Measurements from ENCODE around the gene OGFOD2. TPM values are rescaled to one million over a fixed set of nuclear protein-coding genes. Genes with fewer than 3 reads are reported as not detected.
A peak's percentile ranks its signal among the peaks of the same experiment; 100 is the strongest.
"Not testable (repeated sequence)": the region's sequence is repeated elsewhere in the genome, so short reads cannot be mapped to it uniquely, and the experiment has no call there.

Gene OGFOD2
- total and polyA plus RNA-seq, 7 donors, result 6.4 to 25.3 (median 8.5) TPM

DNA sequence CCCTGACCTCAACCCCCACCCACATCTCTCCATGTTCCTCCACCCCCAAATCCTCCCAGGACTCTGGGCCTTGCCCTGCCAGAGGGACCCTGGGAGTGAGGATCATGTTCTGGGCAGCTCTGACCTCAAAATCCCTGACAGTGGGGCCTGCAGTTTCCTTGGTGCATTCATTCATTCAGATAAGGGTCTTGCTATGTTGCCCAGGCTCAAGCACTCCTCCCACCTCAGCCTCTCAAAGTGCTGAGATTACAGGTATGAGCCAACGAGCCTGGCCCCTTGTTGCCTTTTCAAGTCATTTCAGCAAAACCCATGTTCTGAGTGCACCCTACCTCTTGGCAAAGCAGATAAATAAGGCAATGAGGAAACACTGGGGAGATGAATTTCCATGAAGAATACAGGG lies 35.1 kb downstream of the OGFOD2 start:
- intact Hi-C loops (cut with DNase I), result no loop called here
- Histone ChIP-seq H3K4me3 (no peak overlapping the region), H3K9me3 (no peaks in the 10 kb centered on the region), H3K27ac (no peak overlapping the region), H3K4me1 (no peaks in the 10 kb centered on the region), H3K27me3 (ENCODE audit: insufficient read depth in 3 of 3, low read length in 2 of 3) (no peaks in the 10 kb centered on the region), H3K36me3 (ENCODE audit: insufficient read depth in 1 of 2, low read depth in 1 of 2) (peaks cover 0 to 29% of the 10 kb centered on the region in 2 donors)
- no peak for ATAC-seq
- WGBS, 3 donors, result 92 to 96% (median 95%) methylated on average over 1 of the region's 1 CpG
- TF ChIP-seq, protein P1, sequence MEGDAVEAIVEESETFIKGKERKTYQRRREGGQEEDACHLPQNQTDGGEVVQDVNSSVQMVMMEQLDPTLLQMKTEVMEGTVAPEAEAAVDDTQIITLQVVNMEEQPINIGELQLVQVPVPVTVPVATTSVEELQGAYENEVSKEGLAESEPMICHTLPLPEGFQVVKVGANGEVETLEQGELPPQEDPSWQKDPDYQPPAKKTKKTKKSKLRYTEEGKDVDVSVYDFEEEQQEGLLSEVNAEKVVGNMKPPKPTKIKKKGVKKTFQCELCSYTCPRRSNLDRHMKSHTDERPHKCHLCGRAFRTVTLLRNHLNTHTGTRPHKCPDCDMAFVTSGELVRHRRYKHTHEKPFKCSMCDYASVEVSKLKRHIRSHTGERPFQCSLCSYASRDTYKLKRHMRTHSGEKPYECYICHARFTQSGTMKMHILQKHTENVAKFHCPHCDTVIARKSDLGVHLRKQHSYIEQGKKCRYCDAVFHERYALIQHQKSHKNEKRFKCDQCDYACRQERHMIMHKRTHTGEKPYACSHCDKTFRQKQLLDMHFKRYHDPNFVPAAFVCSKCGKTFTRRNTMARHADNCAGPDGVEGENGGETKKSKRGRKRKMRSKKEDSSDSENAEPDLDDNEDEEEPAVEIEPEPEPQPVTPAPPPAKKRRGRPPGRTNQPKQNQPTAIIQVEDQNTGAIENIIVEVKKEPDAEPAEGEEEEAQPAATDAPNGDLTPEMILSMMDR (IDR thresholded peaks at IDR 0.05), result no peak
- peak in 1 of 2 donors; percentile 36 for DNase-seq

DNA sequence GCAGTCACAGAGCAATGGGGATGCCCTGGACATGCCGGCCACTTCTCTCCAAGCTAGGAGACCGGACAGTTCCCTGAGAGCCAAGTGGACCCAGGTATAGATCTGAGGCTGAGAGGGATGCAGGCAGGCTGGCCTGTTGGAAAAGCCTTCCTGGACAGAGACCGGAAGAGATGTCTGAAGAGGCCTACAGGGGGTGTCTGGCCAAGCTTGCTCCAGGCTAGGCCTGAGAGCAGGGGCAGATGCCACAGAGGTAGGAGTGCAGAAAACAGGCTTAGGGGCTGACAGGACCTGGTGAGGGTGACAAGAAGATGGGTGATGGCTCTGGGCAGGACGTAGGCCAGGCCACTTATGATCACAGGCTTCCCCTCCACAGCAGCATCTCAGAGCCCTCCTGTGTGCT lies 35.6 kb downstream of the OGFOD2 start:
- DNase-seq (peak in 1 of 2 donors; percentile 19), ATAC-seq (no peak)
- WGBS, 3 donors, result 94 to 98% (median 96%) methylated on average over 4 of the region's 4 CpGs
- H3K27me3 ChIP-seq (ENCODE audit: insufficient read depth in 3 of 3, low read length in 2 of 3), result no peaks in the 10 kb centered on the region
- no peak overlapping the region for H3K4me3 ChIP-seq
- peaks cover 0 to 29% of the 10 kb centered on the region in 2 donors for H3K36me3 ChIP-seq (ENCODE audit: insufficient read depth in 1 of 2, low read depth in 1 of 2)
- intact Hi-C loops (cut with DNase I), result no loop called here
- H3K9me3 ChIP-seq, result no peaks in the 10 kb centered on the region
- H3K27ac ChIP-seq, result no peak overlapping the region
- TF ChIP-seq, protein P1 (IDR thresholded peaks at IDR 0.05), result no peak
- H3K4me1 ChIP-seq, result no peaks in the 10 kb centered on the region

DNA sequence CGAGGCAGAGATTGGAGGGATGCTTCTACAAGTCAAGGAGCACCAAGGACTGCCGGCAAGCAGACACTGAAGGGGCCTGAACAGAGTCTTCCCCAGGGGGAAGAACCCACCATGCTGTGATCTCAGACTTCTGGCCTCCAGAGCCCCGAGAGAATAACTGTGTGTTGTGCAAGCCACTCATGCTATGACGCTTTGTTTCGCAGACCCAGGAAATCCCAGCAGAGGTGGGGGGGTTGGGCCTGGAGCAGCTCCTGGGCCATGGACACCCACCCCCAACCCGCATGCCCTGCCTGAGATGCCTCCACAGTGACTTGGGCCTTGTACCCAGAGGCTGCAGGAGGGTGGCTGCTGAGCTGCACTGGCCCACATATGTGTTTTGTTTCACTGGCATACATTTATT lies 36.7 kb downstream of the OGFOD2 start:
- Histone ChIP-seq H3K4me1 (no peaks in the 10 kb centered on the region), H3K9me3 (no peaks in the 10 kb centered on the region), H3K27ac (no peak overlapping the region), H3K27me3 (ENCODE audit: insufficient read depth in 3 of 3, low read length in 2 of 3) (no peaks in the 10 kb centered on the region), H3K36me3 (ENCODE audit: insufficient read depth in 1 of 2, low read depth in 1 of 2) (peaks cover 0 to 29% of the 10 kb centered on the region in 2 donors), H3K4me3 (no peak overlapping the region)
- DNase-seq, result peak in 1 of 2 donors; percentile 15
- no peak for ATAC-seq
- TF ChIP-seq, protein P1 (IDR thresholded peaks at IDR 0.05), result no peak
- intact Hi-C loops (cut with DNase I), result no loop called here
- WGBS, 3 donors, result 88 to 93% (median 90%) methylated on average over 6 of the region's 6 CpGs

DNA sequence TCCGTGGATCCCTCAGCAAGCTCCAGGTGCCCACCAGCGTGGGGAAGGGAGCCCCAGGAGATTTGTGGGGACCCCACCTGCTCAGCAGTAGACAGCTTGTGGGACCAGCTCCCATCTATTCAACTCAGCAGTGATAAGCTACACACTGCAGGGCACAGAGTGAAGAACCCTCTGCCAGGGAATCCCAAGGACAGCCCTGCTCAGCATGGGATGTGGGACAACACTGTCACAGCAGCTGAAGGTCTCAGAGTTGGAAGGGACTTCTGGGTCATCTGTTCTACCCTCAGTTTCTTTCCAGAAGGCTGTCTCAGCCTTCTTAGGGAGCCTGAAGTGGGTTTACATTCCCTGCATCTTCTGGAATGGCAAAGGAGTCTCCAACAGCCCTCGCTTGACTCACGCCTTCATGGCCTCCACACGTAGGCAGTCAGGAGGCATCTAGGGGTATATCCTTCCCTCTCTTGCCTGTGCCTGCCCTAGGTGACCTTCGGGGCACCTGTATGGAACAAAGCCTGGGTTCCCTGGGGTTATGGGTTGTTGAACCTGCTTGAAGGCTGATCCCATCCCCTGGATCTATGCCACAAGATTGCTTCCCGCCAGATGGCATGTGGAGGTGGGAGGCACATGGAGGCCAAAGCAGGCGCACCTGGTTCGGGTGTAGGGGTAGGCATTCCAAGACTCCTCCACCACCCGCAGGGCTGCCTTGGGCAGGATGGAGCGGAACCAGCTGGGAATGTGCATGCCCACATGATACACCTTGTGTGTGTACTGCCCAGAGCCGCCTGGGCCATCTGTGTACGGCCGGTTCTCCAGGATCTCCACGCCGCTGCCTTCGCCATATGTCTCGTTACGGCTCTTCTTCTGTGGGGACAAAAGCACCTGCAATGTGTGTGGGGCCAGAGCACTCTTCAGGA lies 38.4 kb downstream of the OGFOD2 start:
- 96% methylated on average over 19 of the region's 19 CpGs for WGBS, 3 donors
- DNase-seq, result peak in 1 of 2 donors; percentile 36
- peak in 1 of 4 donors; percentile 25 for ATAC-seq

DNA sequence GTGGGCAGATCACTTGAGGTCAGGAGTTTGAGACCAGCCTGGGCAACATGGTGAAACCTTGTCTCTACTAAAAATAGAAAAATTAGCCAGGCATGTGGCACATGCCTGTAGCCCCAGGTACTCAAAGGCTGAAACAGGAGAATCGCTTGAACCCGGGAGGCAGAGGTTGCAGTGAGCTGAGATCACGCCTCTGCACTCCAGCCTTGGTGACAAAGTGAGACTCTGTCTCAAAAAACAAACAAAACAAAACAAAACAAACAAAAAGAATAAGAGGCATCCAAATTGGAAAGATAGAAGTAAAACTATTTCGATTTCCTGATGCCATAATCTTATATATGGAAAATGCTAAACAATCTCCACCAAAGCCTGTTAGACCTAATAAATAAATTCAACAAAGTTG lies 39.4 kb downstream of the OGFOD2 start:
- H3K27ac ChIP-seq; H3K4me1 ChIP-seq; H3K27me3 ChIP-seq (ENCODE audit: insufficient read depth in 3 of 3, low read length in 2 of 3); H3K4me3 ChIP-seq; H3K9me3 ChIP-seq; ATAC-seq; intact Hi-C loops (cut with DNase I): not testable (repeated sequence)
- 82 to 91% (median 82%) methylated on average over 4 of the region's 4 CpGs for WGBS, 3 donors
- DNase-seq, result peak in 1 of 2 donors; percentile 4
- peaks cover 0 to 16% of the 10 kb centered on the region in 2 donors for H3K36me3 ChIP-seq (ENCODE audit: insufficient read depth in 1 of 2, low read depth in 1 of 2)

More for the DNA sequence above, 38.4 kb downstream of the OGFOD2 start:
- Histone ChIP-seq H3K27me3 (ENCODE audit: insufficient read depth in 3 of 3, low read length in 2 of 3) (no peaks in the 10 kb centered on the region), H3K4me1 (no peaks in the 10 kb centered on the region), H3K9me3 (no peaks in the 10 kb centered on the region), H3K27ac (no peak overlapping the region), H3K4me3 (no peak overlapping the region), H3K36me3 (ENCODE audit: insufficient read depth in 1 of 2, low read depth in 1 of 2) (peaks cover 0 to 21% of the 10 kb centered on the region in 2 donors)
- intact Hi-C loops (cut with DNase I), result no loop called here
- TF ChIP-seq, protein P1 (IDR thresholded peaks at IDR 0.05), result no peak

Data from psoas muscle (tissue), 8 donors.